ENCODE results near the gene DCAKD. TPM values are rescaled to one million over a fixed set of nuclear protein-coding genes. Genes with fewer than 3 reads are reported as not detected.

Gene DCAKD, protein sequence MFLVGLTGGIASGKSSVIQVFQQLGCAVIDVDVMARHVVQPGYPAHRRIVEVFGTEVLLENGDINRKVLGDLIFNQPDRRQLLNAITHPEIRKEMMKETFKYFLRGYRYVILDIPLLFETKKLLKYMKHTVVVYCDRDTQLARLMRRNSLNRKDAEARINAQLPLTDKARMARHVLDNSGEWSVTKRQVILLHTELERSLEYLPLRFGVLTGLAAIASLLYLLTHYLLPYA
- 24.9 and 27.1 TPM in 2 replicates for total RNA-seq

DNA sequence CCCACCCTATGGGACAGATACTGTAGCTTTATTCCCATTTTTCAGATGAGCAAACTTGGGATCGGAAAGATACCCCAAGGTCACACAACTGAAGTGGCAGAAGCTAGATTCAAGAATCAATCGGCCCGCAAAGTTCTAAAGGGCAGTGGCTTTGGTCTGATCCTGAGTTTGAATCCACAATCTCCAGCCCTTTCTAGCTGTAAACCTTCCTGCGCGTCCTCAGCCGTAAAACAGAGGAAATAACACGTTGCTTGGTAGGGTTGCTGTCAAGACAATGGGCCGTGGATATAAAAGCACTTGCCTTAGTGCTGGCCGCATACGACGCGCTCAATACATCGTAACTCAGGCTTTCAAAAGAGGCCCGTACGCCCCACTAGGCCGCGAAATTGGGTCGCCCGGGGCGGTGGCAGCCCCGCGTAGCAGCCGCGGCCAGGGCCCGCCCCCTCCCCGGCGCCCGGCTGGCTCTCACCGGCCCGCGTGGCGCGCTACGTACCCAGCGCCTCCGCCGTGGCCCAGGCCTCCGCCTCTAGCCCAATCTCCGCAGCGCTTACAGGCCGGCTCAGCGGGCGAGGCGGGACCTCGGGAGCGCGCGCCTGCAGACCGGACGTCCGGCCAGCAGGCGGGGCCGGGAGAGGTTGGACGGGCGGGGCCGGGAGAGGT is at the start of gene DCAKD:
DCAKD (minus strand) TSS at position 573 of the 660 bp plus-strand sequence. CDS start 16,747 bp downstream, outside the sequence.

DNA sequence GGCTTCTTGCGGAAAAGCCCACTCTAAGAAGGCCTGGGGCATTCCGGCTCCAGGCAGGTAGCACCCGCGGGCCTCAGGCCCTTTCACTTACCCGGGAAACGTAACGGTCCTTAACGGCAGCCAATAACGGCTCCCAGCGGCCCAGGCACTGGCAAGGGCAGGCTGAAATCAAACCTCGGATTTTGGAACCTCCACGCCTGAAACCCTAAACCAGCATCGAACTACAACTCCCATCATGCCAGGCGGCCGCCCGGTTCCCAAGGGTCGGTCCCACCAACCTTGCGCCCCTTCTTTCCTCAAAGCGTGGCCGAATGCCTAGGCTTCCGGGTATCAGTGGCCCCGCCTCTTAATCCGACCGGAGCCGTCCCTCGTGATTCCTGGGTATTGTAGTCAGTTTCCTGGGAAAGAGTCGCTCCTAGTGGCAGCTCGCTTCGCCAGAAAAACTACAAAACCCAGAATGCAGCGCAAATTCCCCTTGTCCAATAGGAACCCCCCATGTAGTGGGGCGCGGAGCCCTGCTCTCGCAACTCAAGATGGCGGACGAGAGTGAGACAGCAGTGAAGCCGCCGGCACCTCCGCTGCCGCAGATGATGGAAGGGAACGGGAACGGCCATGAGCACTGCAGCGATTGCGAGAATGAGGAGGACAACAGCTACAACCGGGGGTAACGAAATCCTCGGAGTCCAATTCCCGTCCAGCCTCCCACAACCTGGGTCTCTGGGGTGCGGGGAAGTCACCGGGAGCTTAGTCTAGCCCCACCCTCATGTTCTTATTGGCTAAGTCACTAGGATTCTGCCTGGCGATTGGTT is 9.6 kb upstream of the DCAKD start, which contains the start of gene NMT1:
NMT1 (plus strand) TSS at position 521 of the 809 bp plus-strand sequence; CDS start at position 534, 13 bp downstream.

Other genes with a start within 250 kb of the DCAKD start
- gene GJC1, start 221.3 kb downstream of the DCAKD start, total RNA-seq, result 4.7 and 5.3 TPM in 2 replicates
- gene HIGD1B, start 203.7 kb downstream of the DCAKD start, total RNA-seq, result not detected in 2 replicates
- gene EFTUD2, start 152.2 kb downstream of the DCAKD start, total RNA-seq, result 43.3 and 43.9 TPM in 2 replicates
- not detected in 2 replicates for gene GFAP, start 136.1 kb downstream of the DCAKD start, total RNA-seq
- gene KIF18B, start 103.9 kb downstream of the DCAKD start, total RNA-seq, result 4.2 and 5.2 TPM in 2 replicates
- gene C1QL1, start 83.3 kb downstream of the DCAKD start, total RNA-seq, result 1.5 TPM in 1 of 2 replicates, not detected in the other
- gene NMT1, start 9.7 kb upstream of the DCAKD start, total RNA-seq, result 59.3 and 75.5 TPM in 2 replicates
- 33.5 and 63.2 TPM in 2 replicates for gene PLCD3, start 80.9 kb upstream of the DCAKD start, total RNA-seq
- gene ACBD4, start 84.1 kb upstream of the DCAKD start, total RNA-seq, result 0.72 and 10.7 TPM in 2 replicates
- gene HEXIM1, start 96.8 kb upstream of the DCAKD start, total RNA-seq, result 17.3 and 20.9 TPM in 2 replicates
- 2.2 and 10.0 TPM in 2 replicates for gene HEXIM2, start 110.2 kb upstream of the DCAKD start, total RNA-seq
- 1.5 and 3.4 TPM in 2 replicates for gene FMNL1, start 170.3 kb upstream of the DCAKD start, total RNA-seq
- not detected in 2 replicates for gene SPATA32, start 210.5 kb upstream of the DCAKD start, total RNA-seq